Mucosa of descending colon (tissue), 3 donors: ENCODE data around the gene ALKBH1. TPM values are rescaled to one million over a fixed set of nuclear protein-coding genes. Genes with fewer than 3 reads are reported as not detected.

Experiments
- ATAC-seq: fragments of 200-7000 bp; cut with Tn5 transposase; one replicate; pipeline ENCODE4 v1.9.1; 2020; ENCODE audit warnings: mild to moderate bottlenecking, moderate library complexity
- DNase-seq, 3 donors: peaks; one replicate each; pipeline ENCODE4 v3.0.0-alpha.2; 2020
- H3K36me3 ChIP-seq: fragments of 200-600 bp; one replicate; pipeline ENCODE4 v1.8.0; 2021; ENCODE audit warnings: low read depth, mild to moderate bottlenecking
- H3K4me1 ChIP-seq: fragments of 200-600 bp; one replicate; pipeline ENCODE4 v1.8.0; 2021; ENCODE audit warnings: low read depth, mild to moderate bottlenecking
- H3K4me3 ChIP-seq: fragments of 200-600 bp; one replicate; pipeline ENCODE4 v1.8.0; 2021; ENCODE audit warnings: mild to moderate bottlenecking
- H3K9me3 ChIP-seq: fragments of 200-600 bp; one replicate; pipeline ENCODE4 v1.8.0; 2021; ENCODE audit warnings: mild to moderate bottlenecking
- CTCF ChIP-seq: fragments of 200-600 bp; IDR thresholded peaks from one replicate; pipeline ENCODE4 v1.8.0; 2022; ENCODE audit warnings: antibody characterized with exemption, mild to moderate bottlenecking
- intact Hi-C, 2 donors: fragments of 100-400 bp; cut with DNase I in 1 of 2; cut with micrococcal nuclease in 1 of 2; formaldehyde crosslinking; loops; one replicate each; pipeline versions ENCODE4 v1.11.0 to v1.11.1; 2022; cut with DNase I, micrococcal nuclease
- total RNA-seq, 3 donors: library from RNA; stranded (reverse); fragmentation: NEBNext Ultra II Directional in 2 of 3; extraction: Animal tissue kit (Norgen Biotek cat#: 25700) in 2 of 3; gene quantifications; one replicate each; pipeline versions ENCODE4 v1.2.1 to v1.2.4, GENCODE V29; 2021 to 2023
- donor health status: DM: no; HTN: no; CAD: no; lungs with moderate emphysema.
- donor health status: DM: no; HTN: no; CAD: no.
- donor health status: DM: no; HTN: yes; CAD: no.

ALKBH1 gene
- total RNA-seq, 3 donors from 2014 or later: 8.8 to 12.9 (median 11.3) TPM

DNA sequence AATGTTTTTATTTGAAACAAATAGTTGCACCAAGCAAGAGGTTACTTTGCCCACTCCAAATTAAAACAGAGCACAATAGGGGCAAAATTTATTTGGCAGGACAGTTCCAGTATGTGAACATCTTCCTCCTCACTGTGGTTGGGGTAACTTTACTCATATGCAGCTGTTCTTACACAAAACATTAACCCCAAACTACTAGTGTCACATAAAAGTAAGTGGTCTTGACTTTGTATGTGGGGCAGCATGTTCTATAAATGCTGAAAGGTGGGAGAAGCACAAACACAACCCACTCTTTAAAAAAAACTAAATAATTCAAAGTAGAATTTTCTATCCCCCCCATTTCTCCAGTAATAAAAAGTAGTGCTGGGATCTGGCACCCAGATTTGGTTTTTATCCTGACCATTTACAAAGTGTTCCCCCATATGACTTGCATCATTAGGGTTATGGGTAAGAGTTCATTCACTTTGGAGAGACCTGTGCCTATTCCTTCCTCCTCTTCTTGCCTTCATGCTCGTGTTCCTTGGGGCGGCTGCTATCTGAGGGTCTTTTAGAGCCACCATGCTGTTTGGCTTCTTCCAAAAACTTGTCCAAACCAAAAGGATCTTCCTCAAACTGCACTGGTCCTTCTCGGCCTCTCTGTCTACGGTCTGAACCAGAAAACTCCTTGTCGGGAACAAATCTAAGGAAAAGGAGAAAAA is 9.9 kb upstream of the ALKBH1 start:
- no peak for TF ChIP-seq CTCF
- ATAC-seq (no peak), DNase-seq (no peak)
- Histone ChIP-seq H3K4me1 (no peaks in the 10 kb centered on the region), H3K9me3 (no peaks in the 10 kb centered on the region), H3K36me3 (peaks cover 10% of the 10 kb centered on the region), H3K4me3 (no peak overlapping the region)
- intact Hi-C loops: no loop called here

GRCh38 chr14:77714926-77715325 is 7.1 kb upstream of the ALKBH1 start:
- ATAC-seq (no peak), DNase-seq (no peak)
- Histone ChIP-seq H3K36me3 (peaks cover 6% of the 10 kb centered on the region), H3K4me3 (no peak overlapping the region), H3K4me1 (no peaks in the 10 kb centered on the region), H3K9me3 (no peaks in the 10 kb centered on the region)
- no peak for TF ChIP-seq CTCF
- intact Hi-C loops: no loop called here

DNA sequence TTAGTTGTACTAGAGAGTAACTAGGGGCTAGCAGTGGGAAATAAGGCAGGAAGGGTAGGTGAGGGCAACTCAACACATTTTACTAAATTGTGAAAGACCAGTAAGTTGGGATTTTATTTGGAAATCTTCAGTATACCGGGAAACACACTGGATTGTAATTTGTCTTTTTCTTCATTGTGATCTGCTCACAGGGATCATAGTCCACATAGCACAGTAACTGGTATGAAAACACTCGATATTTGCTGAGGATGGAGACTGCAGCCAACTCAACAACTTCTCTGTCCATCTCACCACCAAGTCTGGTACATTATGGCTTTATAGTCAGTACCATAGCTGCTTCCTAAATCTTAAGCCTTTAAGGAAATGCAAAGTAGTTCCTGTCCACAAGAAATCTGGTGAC is 2.5 kb upstream of the ALKBH1 start:
- TF ChIP-seq CTCF: no peak
- H3K4me1 ChIP-seq: peaks cover 17% of the 10 kb centered on the region
- H3K9me3 ChIP-seq: no peaks in the 10 kb centered on the region
- intact Hi-C loops: no loop called here
- ATAC-seq (no peak), DNase-seq (no peak)
- H3K4me3 ChIP-seq: no peak overlapping the region
- no peaks in the 10 kb centered on the region for H3K36me3 ChIP-seq

DNA sequence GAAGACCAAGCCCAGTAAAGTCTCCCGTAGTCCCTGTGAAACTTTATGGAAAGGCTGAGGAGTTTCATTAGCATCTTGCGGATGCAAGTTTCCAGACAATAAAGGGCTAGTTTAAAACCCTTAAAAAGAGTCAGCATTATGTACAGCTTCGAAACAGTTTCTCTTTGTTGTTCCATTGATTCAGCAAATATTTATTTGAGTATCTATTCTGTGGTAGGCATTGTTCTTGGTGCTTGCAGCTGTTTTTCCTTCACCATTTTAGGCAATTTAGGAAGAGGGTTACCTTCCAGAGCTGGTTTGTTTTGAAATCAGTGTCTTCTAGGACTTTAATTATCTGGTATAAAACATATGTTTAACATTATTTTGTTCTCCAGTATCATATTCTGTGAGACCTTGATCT is 1.6 kb upstream of the ALKBH1 start:
- no peak for DNase-seq
- intact Hi-C loops: no loop called here
- TF ChIP-seq CTCF: no peak
- ATAC-seq: no peak
- no peaks in the 10 kb centered on the region for H3K36me3 ChIP-seq
- no peaks in the 10 kb centered on the region for H3K9me3 ChIP-seq
- H3K4me3 ChIP-seq: no peak overlapping the region
- H3K4me1 ChIP-seq: peaks cover 17% of the 10 kb centered on the region

- intact Hi-C loops: no loop called here
- Histone ChIP-seq H3K36me3 (no peaks in the 10 kb centered on the region), H3K4me1 (peaks cover 17% of the 10 kb centered on the region), H3K9me3 (no peaks in the 10 kb centered on the region), H3K4me3 (no peak overlapping the region)
- TF ChIP-seq CTCF: no peak
- DNase-seq: no peak
- no peak for ATAC-seq
These were observed 926 bp upstream of the ALKBH1 start for GRCh38 chr14:77708749-77709148.

GRCh38 chr14:77707355-77707723 is 484 bp downstream of the ALKBH1 start:
- Histone ChIP-seq H3K36me3 (no peaks in the 10 kb centered on the region), H3K9me3 (no peaks in the 10 kb centered on the region), H3K4me3 (peak overlapping the region; percentile 81), H3K4me1 (peaks cover 17% of the 10 kb centered on the region)
- no peak for TF ChIP-seq CTCF
- ATAC-seq (peak; percentile 78), DNase-seq (peak in 2 of 3 donors; percentile 56 to 58)
- intact Hi-C loops: no loop called here
